ENCODE results near the gene GLT1D1. TPM values are rescaled to one million over a fixed set of nuclear protein-coding genes. Genes with fewer than 3 reads are reported as not detected.

The GLT1D1 gene
- total and polyA plus RNA-seq, 2 experiments from 2014 or later: 0.83 to 2.7 TPM

GRCh38 chr12:128928361-128928760 is 75.1 kb downstream of the GLT1D1 start:
- H3K27me3 ChIP-seq: no peaks in the 10 kb centered on the region
- H3K4me1 ChIP-seq (ENCODE audit: low read depth): no peaks in the 10 kb centered on the region
- H3K36me3 ChIP-seq: no peaks in the 10 kb centered on the region
- H3K9me3 ChIP-seq (ENCODE audit: low read depth): no peaks in the 10 kb centered on the region
- DNase-seq (ENCODE audit: low read depth in 1 of 2, low spot score in 1 of 2): no peak
- no peak overlapping the region for H3K4me3 ChIP-seq
- no peak overlapping the region for H3K27ac ChIP-seq
- TF ChIP-seq, protein P1, sequence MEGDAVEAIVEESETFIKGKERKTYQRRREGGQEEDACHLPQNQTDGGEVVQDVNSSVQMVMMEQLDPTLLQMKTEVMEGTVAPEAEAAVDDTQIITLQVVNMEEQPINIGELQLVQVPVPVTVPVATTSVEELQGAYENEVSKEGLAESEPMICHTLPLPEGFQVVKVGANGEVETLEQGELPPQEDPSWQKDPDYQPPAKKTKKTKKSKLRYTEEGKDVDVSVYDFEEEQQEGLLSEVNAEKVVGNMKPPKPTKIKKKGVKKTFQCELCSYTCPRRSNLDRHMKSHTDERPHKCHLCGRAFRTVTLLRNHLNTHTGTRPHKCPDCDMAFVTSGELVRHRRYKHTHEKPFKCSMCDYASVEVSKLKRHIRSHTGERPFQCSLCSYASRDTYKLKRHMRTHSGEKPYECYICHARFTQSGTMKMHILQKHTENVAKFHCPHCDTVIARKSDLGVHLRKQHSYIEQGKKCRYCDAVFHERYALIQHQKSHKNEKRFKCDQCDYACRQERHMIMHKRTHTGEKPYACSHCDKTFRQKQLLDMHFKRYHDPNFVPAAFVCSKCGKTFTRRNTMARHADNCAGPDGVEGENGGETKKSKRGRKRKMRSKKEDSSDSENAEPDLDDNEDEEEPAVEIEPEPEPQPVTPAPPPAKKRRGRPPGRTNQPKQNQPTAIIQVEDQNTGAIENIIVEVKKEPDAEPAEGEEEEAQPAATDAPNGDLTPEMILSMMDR (IDR thresholded peaks at IDR 0.05; ENCODE audit: low read depth, low read length): no peak

DNA sequence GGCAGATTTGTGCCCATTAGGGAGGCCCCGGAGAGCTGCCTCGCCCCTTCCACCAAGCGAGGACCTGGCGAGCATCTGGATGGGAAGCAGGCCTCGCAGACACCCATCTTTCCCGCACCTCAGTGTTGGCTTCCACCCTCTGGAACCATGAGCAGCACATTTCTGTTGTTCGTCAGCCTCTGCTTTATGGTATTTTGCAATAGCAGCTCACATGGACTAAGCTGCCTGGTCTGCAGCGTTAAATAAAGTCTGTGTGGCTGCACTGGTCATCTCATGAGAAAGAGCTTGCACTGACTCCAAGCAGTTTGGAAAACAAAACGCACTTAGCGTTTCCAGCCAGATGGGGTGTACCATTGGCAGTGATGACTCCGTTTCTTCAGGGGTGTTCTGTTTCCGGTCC is 75.8 kb downstream of the GLT1D1 start:
- Histone ChIP-seq H3K4me1 (ENCODE audit: low read depth) (no peaks in the 10 kb centered on the region), H3K27ac (no peak overlapping the region), H3K27me3 (no peaks in the 10 kb centered on the region), H3K9me3 (ENCODE audit: low read depth) (no peaks in the 10 kb centered on the region), H3K4me3 (no peak overlapping the region), H3K36me3 (no peaks in the 10 kb centered on the region)
- DNase-seq (ENCODE audit: low read depth in 1 of 2, low spot score in 1 of 2): no peak
- TF ChIP-seq, protein P1 (IDR thresholded peaks at IDR 0.05; ENCODE audit: low read depth, low read length): no peak

GRCh38 chr12:128930606-128931005 is 77.3 kb downstream of the GLT1D1 start:
- DNase-seq (ENCODE audit: low read depth in 1 of 2, low spot score in 1 of 2): no peak
- Histone ChIP-seq H3K9me3 (ENCODE audit: low read depth) (no peaks in the 10 kb centered on the region), H3K36me3 (no peaks in the 10 kb centered on the region), H3K27me3 (no peaks in the 10 kb centered on the region), H3K4me1 (ENCODE audit: low read depth) (no peaks in the 10 kb centered on the region), H3K4me3 (no peak overlapping the region), H3K27ac (no peak overlapping the region)
- TF ChIP-seq, protein P1 (IDR thresholded peaks at IDR 0.05; ENCODE audit: low read depth, low read length): no peak

- Histone ChIP-seq H3K4me3 (no peak overlapping the region), H3K27me3 (no peaks in the 10 kb centered on the region), H3K9me3 (ENCODE audit: low read depth) (no peaks in the 10 kb centered on the region), H3K36me3 (no peaks in the 10 kb centered on the region), H3K4me1 (ENCODE audit: low read depth) (no peaks in the 10 kb centered on the region), H3K27ac (no peak overlapping the region)
- TF ChIP-seq, protein P1 (IDR thresholded peaks at IDR 0.05; ENCODE audit: low read depth, low read length): no peak
- DNase-seq (ENCODE audit: low read depth in 1 of 2, low spot score in 1 of 2): no peak
Measured at GRCh38 chr12:128932521-128932920, 79.2 kb downstream of the GLT1D1 start.

GRCh38 chr12:128933039-128933438 is 79.8 kb downstream of the GLT1D1 start:
- Histone ChIP-seq H3K27ac (no peak overlapping the region), H3K4me1 (ENCODE audit: low read depth) (no peaks in the 10 kb centered on the region), H3K36me3 (no peaks in the 10 kb centered on the region), H3K27me3 (no peaks in the 10 kb centered on the region), H3K9me3 (ENCODE audit: low read depth) (no peaks in the 10 kb centered on the region), H3K4me3 (no peak overlapping the region)
- TF ChIP-seq, protein P1 (IDR thresholded peaks at IDR 0.05; ENCODE audit: low read depth, low read length): no peak
- no peak for DNase-seq (ENCODE audit: low read depth in 1 of 2, low spot score in 1 of 2)

GRCh38 chr12:128933926-128934325 is 80.6 kb downstream of the GLT1D1 start:
- H3K4me3 ChIP-seq: no peak overlapping the region
- DNase-seq (ENCODE audit: low read depth in 1 of 2, low spot score in 1 of 2): no peak
- no peaks in the 10 kb centered on the region for H3K36me3 ChIP-seq
- TF ChIP-seq, protein P1 (IDR thresholded peaks at IDR 0.05; ENCODE audit: low read depth, low read length): no peak
- no peaks in the 10 kb centered on the region for H3K27me3 ChIP-seq
- no peak overlapping the region for H3K27ac ChIP-seq
- H3K9me3 ChIP-seq (ENCODE audit: low read depth): no peaks in the 10 kb centered on the region
- H3K4me1 ChIP-seq (ENCODE audit: low read depth): no peaks in the 10 kb centered on the region
